Panc1 (cell line): ENCODE results near the gene KCNE3.

Experiments
- POLR2AphosphoS5 ChIP-seq: IDR thresholded peaks from 2 replicates; pipeline ENCODE4 v1.6.1; 2012; ENCODE audit warnings: mild to moderate bottlenecking, low read depth, low read length, moderate library complexity
- TF ChIP-seq, protein P1 (sequence below): fragments of 450-650 bp; IDR thresholded peaks from 2 replicates; pipeline ENCODE4 v1.5.1; 2017; ENCODE audit warnings: mild to moderate bottlenecking
- TF ChIP-seq, protein P2 (sequence below), 2 experiments: IDR thresholded peaks; 2 replicates each; pipeline ENCODE4 v1.6.1; 2011 to 2012; ENCODE audit warnings: low read depth in 2 of 2, control low read depth in 1 of 2, low read length in 1 of 2, mild to moderate bottlenecking in 1 of 2, moderate library complexity in 1 of 2; ENCODE audit not compliant: insufficient read depth in 1 of 2

DNA sequence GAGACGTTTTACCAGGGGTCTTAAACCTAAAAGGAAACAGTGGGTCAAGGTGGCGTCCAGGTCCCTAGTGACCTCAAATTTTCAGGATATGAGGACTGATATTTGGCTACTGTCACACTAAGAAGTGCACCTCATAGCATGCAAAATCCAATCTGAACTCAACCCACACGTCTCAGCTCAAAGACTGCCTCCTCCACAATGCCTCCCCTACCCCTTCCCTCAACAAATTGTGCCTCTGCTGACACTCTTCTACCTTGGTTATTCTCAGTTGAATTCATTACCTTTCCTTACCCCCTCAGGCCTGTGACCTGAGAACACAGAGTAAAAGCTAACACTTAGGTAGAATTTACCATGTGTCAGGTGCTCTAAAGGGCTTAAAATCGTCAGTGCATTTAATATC lies 38.6 kb upstream of the KCNE3 start:
- TF ChIP-seq, protein P1, sequence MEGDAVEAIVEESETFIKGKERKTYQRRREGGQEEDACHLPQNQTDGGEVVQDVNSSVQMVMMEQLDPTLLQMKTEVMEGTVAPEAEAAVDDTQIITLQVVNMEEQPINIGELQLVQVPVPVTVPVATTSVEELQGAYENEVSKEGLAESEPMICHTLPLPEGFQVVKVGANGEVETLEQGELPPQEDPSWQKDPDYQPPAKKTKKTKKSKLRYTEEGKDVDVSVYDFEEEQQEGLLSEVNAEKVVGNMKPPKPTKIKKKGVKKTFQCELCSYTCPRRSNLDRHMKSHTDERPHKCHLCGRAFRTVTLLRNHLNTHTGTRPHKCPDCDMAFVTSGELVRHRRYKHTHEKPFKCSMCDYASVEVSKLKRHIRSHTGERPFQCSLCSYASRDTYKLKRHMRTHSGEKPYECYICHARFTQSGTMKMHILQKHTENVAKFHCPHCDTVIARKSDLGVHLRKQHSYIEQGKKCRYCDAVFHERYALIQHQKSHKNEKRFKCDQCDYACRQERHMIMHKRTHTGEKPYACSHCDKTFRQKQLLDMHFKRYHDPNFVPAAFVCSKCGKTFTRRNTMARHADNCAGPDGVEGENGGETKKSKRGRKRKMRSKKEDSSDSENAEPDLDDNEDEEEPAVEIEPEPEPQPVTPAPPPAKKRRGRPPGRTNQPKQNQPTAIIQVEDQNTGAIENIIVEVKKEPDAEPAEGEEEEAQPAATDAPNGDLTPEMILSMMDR = no peak
- no peak for TF ChIP-seq POLR2AphosphoS5
- TF ChIP-seq, protein P2, sequence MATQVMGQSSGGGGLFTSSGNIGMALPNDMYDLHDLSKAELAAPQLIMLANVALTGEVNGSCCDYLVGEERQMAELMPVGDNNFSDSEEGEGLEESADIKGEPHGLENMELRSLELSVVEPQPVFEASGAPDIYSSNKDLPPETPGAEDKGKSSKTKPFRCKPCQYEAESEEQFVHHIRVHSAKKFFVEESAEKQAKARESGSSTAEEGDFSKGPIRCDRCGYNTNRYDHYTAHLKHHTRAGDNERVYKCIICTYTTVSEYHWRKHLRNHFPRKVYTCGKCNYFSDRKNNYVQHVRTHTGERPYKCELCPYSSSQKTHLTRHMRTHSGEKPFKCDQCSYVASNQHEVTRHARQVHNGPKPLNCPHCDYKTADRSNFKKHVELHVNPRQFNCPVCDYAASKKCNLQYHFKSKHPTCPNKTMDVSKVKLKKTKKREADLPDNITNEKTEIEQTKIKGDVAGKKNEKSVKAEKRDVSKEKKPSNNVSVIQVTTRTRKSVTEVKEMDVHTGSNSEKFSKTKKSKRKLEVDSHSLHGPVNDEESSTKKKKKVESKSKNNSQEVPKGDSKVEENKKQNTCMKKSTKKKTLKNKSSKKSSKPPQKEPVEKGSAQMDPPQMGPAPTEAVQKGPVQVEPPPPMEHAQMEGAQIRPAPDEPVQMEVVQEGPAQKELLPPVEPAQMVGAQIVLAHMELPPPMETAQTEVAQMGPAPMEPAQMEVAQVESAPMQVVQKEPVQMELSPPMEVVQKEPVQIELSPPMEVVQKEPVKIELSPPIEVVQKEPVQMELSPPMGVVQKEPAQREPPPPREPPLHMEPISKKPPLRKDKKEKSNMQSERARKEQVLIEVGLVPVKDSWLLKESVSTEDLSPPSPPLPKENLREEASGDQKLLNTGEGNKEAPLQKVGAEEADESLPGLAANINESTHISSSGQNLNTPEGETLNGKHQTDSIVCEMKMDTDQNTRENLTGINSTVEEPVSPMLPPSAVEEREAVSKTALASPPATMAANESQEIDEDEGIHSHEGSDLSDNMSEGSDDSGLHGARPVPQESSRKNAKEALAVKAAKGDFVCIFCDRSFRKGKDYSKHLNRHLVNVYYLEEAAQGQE (IDR thresholded peaks at IDR 0.05; ENCODE audit: insufficient read depth in 1 of 2, low read depth in 2 of 2, low read length in 1 of 2) = no peak
